Progenitor cell of endocrine pancreas (in vitro differentiated cells): ENCODE data around the gene PLXNA2. TPM values are rescaled to one million over a fixed set of nuclear protein-coding genes. Genes with fewer than 3 reads are reported as not detected.

Experiments used
- DNase-seq: peaks from one replicate; pipeline ENCODE4 v3.0.0; 2021; ENCODE audit warnings: low spot score; ENCODE audit not compliant: unreplicated experiment
- H3K27ac Mint-ChIP-seq: 2 replicates; pipeline ENCODE4 v1.8.0; 2021; ENCODE audit warnings: mild to moderate bottlenecking, moderate library complexity, mixed read lengths
- H3K27me3 Mint-ChIP-seq: 2 replicates; pipeline ENCODE4 v1.8.0; 2021; ENCODE audit warnings: mixed read lengths
- H3K36me3 Mint-ChIP-seq: 2 replicates; pipeline ENCODE4 v1.8.0; 2022; ENCODE audit warnings: mixed read lengths; ENCODE audit not compliant: insufficient read depth
- H3K4me1 Mint-ChIP-seq: 2 replicates; pipeline ENCODE4 v1.8.0; 2021; ENCODE audit warnings: low read depth, mixed read lengths
- H3K4me3 Mint-ChIP-seq: 2 replicates; pipeline ENCODE4 v1.8.0; 2021; ENCODE audit warnings: low read depth, mild to moderate bottlenecking, moderate library complexity, mixed read lengths
- H3K9me3 Mint-ChIP-seq: 2 replicates; pipeline ENCODE4 v1.8.0; 2021; ENCODE audit warnings: low read depth, mixed read lengths
- CTCF ChIP-seq: fragments of 200-600 bp; sonication (generic); IDR thresholded peaks from one replicate; pipeline ENCODE4 v1.5.0; 2021; ENCODE audit warnings: antibody characterized with exemption, mild to moderate bottlenecking; ENCODE audit not compliant: unreplicated experiment
- total RNA-seq: library from RNA; stranded (reverse); gene quantifications from 2 replicates; pipeline ENCODE4 v1.2.1, GENCODE V29; 2021

Gene PLXNA2
- total RNA-seq, 1 donor from 2014 or later: 34.9 TPM

GRCh38 chr1:208060215-208060869, 183.8 kb downstream of the PLXNA2 start:
- peaks cover 5% of the 10 kb centered on the region for H3K36me3 Mint-ChIP-seq
- no peak overlapping the region for H3K4me3 Mint-ChIP-seq
- no peak overlapping the region for H3K27ac Mint-ChIP-seq
- no peak for DNase-seq
- H3K4me1 Mint-ChIP-seq: peaks cover 13% of the 10 kb centered on the region
- TF ChIP-seq CTCF: no peak
- H3K27me3 Mint-ChIP-seq: peaks cover 80% of the 10 kb centered on the region
- H3K9me3 Mint-ChIP-seq: no peaks in the 10 kb centered on the region

GRCh38 chr1:208059409-208060001, 184.7 kb downstream of the PLXNA2 start:
- DNase-seq: no peak
- peaks cover 19% of the 10 kb centered on the region for H3K4me1 Mint-ChIP-seq
- no peak overlapping the region for H3K4me3 Mint-ChIP-seq
- H3K27me3 Mint-ChIP-seq: peaks cover 83% of the 10 kb centered on the region
- no peak for TF ChIP-seq CTCF
- H3K36me3 Mint-ChIP-seq: peaks cover 5% of the 10 kb centered on the region
- H3K9me3 Mint-ChIP-seq: no peaks in the 10 kb centered on the region
- H3K27ac Mint-ChIP-seq: no peak overlapping the region

DNA sequence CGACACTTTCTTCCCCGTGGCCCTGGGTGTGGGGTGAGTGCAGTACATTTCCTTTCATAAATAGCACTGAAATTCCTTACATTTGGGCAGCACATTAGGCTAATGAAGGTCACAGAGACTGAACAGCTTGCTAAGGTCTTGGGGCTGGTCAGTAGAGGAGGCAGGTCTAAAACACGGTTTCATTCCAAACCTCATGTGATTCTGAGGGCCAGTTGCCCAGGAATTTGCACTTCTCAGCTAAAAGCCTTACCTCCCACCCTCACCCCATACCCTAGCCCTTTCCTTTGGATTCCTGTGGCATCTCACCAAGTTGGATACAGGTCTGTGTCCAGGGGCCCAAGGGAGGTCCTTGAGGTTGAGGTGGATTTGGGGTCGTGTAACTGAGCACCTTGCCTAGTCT, 185.4 kb downstream of the PLXNA2 start:
- no peak for DNase-seq
- Mint-ChIP-seq H3K27me3 (peaks cover 78% of the 10 kb centered on the region), H3K4me1 (peaks cover 19% of the 10 kb centered on the region), H3K36me3 (peaks cover 5% of the 10 kb centered on the region), H3K9me3 (no peaks in the 10 kb centered on the region), H3K27ac (no peak overlapping the region), H3K4me3 (no peak overlapping the region)
- no peak for TF ChIP-seq CTCF

DNA sequence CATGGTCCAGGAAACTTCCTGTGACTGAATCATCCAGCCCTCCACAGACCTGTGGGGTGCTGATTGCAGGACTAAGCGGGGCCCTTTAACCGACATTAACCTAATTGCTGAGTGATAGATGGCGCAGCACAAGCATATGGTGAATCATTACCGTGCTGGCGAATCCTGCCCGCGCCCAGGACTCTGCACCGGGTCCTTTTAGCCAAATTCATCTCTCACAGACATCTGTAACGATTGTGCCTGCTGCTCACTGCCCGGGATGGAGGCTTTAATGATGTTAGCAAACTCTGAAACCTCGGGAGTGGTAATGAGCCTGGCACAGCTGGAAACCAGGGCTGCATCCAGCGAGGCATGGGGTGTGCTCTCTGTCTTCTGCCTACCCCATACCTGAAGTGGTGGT, 185.9 kb downstream of the PLXNA2 start:
- no peak for DNase-seq
- no peaks in the 10 kb centered on the region for H3K9me3 Mint-ChIP-seq
- peaks cover 75% of the 10 kb centered on the region for H3K27me3 Mint-ChIP-seq
- no peak for TF ChIP-seq CTCF
- no peak overlapping the region for H3K27ac Mint-ChIP-seq
- peaks cover 19% of the 10 kb centered on the region for H3K4me1 Mint-ChIP-seq
- H3K4me3 Mint-ChIP-seq: no peak overlapping the region
- H3K36me3 Mint-ChIP-seq: peaks cover 5% of the 10 kb centered on the region

- Mint-ChIP-seq H3K27me3 (peaks cover 69% of the 10 kb centered on the region), H3K27ac (no peak overlapping the region), H3K4me3 (no peak overlapping the region), H3K9me3 (no peaks in the 10 kb centered on the region), H3K36me3 (peaks cover 8% of the 10 kb centered on the region), H3K4me1 (peaks cover 19% of the 10 kb centered on the region)
- no peak for DNase-seq
- no peak for TF ChIP-seq CTCF
Observed at GRCh38 chr1:208057056-208057455, 187.1 kb downstream of the PLXNA2 start.
